Prostate gland (tissue), 2 donors: ENCODE data around the gene MAP4K5.

Experiments
- POLR2A ChIP-seq: fragments of 450-650 bp; IDR thresholded peaks from one replicate; pipeline ENCODE4 v1.6.1; 2016; ENCODE audit warnings: antibody characterized with exemption, mild to moderate bottlenecking
- TF ChIP-seq, protein P1 (sequence below), 4 experiments: fragments of 200-600 bp in 2 of 4; fragments of 450-650 bp in 2 of 4; sonication (generic) in 2 of 4; IDR thresholded peaks; 1 replicate in 3 of 4; 2 replicates in 1 of 4; pipeline ENCODE4 v1.5.1; 2016 to 2019; ENCODE audit warnings: antibody characterized with exemption in 4 of 4, mild to moderate bottlenecking in 2 of 4, moderate library complexity in 2 of 4

DNA sequence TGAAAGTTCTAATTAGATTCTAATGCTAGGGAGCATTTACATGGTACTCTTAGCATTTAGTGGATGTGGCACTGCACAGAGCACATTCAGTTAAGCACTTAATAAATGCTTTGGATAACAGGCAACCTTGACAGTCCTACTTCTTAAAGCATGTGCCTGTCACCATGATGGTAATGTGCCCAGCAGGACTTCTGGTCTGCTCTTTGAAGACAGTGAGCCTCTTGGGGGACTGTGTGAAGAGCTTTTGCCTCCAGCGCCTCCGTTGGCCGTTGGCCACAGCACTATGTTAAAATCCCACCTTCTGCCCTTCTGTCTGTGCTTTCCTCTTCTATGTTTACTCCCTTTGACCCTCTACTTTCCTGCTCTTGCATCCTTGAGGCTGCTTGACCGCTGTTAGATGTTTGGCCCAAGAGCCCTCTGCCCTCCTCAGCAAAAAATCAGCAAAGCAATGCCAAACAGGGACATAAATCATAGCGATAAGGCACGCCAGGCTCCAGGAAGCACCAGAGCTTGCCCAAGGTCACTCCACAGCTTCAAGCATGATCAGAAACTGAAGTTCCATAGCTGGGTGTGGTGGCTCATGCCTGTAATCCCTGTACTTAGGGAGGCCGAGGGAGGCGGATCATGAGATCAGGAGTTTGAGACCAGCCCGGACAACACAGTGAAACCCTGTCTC, 144.0 kb downstream of the MAP4K5 start:
- no peak for TF ChIP-seq POLR2A
- TF ChIP-seq, protein P1, sequence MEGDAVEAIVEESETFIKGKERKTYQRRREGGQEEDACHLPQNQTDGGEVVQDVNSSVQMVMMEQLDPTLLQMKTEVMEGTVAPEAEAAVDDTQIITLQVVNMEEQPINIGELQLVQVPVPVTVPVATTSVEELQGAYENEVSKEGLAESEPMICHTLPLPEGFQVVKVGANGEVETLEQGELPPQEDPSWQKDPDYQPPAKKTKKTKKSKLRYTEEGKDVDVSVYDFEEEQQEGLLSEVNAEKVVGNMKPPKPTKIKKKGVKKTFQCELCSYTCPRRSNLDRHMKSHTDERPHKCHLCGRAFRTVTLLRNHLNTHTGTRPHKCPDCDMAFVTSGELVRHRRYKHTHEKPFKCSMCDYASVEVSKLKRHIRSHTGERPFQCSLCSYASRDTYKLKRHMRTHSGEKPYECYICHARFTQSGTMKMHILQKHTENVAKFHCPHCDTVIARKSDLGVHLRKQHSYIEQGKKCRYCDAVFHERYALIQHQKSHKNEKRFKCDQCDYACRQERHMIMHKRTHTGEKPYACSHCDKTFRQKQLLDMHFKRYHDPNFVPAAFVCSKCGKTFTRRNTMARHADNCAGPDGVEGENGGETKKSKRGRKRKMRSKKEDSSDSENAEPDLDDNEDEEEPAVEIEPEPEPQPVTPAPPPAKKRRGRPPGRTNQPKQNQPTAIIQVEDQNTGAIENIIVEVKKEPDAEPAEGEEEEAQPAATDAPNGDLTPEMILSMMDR (IDR thresholded peaks at IDR 0.05): no peak
